ENCODE measurements around the gene MSL3.

Gene MSL3

DNA sequence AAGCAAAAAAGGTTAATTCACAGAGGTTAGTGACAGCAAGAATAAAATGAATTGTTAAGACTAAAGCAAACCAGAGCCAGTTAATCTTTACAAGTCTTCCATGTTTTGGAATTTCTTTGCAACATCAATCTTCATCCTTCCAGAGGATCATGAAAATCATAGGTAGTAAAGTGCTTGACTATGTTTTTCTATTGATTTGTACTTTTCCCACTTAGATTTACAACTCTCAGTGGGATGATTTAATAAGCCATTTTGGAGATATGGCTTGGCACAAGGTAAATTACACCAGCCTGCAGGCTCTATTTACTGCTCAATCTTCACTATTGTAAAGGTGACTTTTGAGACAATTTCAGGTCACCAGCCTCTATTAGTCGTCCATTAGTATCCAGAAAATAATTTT is 26.5 kb downstream of the MSL3 start:
- TF ChIP-seq, protein P1, sequence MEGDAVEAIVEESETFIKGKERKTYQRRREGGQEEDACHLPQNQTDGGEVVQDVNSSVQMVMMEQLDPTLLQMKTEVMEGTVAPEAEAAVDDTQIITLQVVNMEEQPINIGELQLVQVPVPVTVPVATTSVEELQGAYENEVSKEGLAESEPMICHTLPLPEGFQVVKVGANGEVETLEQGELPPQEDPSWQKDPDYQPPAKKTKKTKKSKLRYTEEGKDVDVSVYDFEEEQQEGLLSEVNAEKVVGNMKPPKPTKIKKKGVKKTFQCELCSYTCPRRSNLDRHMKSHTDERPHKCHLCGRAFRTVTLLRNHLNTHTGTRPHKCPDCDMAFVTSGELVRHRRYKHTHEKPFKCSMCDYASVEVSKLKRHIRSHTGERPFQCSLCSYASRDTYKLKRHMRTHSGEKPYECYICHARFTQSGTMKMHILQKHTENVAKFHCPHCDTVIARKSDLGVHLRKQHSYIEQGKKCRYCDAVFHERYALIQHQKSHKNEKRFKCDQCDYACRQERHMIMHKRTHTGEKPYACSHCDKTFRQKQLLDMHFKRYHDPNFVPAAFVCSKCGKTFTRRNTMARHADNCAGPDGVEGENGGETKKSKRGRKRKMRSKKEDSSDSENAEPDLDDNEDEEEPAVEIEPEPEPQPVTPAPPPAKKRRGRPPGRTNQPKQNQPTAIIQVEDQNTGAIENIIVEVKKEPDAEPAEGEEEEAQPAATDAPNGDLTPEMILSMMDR (IDR thresholded peaks at IDR 0.05; ENCODE audit: low read depth, low read length), result no peak
- in situ Hi-C loops (cut with HindIII; ENCODE audit: low sequenced_read_pairs), result no loop called here
- H3K4me3 ChIP-seq (ENCODE audit: low read depth, low read length), result no peak overlapping the region
- no peak for DNase-seq (ENCODE audit: low read depth, low spot score)

DNA sequence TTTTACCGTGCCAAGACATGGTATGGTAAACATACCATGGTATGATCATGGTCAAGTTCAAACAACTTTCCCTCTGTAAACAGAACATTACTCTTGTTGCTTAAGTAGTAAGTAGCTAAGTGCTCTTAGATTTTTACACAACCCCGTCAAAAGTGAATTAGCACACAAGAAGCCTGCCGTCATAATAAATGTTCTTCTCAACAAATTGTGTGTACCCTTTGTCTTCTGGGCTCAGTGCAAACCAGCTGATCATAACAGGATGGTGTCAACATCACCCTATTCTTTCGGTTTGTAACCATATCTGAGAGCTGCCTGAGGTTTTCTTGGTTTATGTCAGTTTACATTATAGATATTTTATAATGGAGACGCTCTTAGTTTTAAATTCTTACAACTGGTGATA is 28.8 kb downstream of the MSL3 start:
- no peak for DNase-seq (ENCODE audit: low read depth, low spot score)
- in situ Hi-C loops (cut with HindIII; ENCODE audit: low sequenced_read_pairs), result no loop called here
- TF ChIP-seq, protein P1 (IDR thresholded peaks at IDR 0.05; ENCODE audit: low read depth, low read length), result no peak
- H3K4me3 ChIP-seq (ENCODE audit: low read depth, low read length), result no peak overlapping the region

DNA sequence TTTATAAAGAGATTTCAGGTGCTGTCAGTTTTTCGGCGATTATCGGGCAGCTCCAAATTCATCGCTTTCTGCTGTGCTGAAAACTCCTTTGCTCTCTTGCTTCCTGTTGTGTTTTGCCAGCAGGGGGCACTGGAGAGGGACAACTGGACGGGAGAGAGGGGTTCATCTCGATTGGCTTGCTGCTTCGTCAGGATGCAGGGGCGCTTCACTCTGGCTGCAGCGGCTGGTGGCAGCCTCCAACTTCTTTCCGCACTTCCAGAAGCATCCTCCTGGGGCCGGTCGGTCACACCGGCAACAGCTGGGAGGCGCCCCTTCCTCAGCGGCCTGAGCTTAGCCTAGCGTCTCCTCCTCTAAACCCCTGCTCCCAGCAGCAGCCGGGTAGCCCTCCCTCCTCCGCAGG is 29.5 kb downstream of the MSL3 start:
- DNase-seq (ENCODE audit: low read depth, low spot score), result peak; percentile 52
- TF ChIP-seq, protein P1 (IDR thresholded peaks at IDR 0.05; ENCODE audit: low read depth, low read length), result peak; percentile 71
- H3K4me3 ChIP-seq (ENCODE audit: low read depth, low read length), result peak overlapping the region; percentile 10
- in situ Hi-C loops (cut with HindIII; ENCODE audit: low sequenced_read_pairs), result no loop called here

DNA sequence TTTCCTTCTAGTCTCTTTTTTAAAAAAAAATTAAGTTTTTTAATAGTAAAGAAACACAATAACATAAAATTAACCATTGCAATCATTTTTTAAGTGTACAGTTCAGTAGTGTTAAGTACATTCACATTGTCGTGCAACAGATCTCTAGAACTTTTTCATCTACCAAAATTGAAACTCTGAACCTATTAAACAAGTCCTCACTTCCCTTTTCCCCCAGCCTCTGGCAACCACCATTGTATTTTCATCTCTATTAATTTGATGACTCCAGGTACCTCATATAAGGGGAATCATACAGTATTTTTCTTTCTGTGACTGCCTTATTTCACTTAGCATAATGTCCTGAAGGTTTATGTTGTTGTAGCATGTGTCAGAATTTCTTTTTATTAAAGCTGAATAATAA is 31.8 kb downstream of the MSL3 start:
- in situ Hi-C loops (cut with HindIII; ENCODE audit: low sequenced_read_pairs), result no loop called here
- TF ChIP-seq, protein P1 (IDR thresholded peaks at IDR 0.05; ENCODE audit: low read depth, low read length), result no peak

DNA sequence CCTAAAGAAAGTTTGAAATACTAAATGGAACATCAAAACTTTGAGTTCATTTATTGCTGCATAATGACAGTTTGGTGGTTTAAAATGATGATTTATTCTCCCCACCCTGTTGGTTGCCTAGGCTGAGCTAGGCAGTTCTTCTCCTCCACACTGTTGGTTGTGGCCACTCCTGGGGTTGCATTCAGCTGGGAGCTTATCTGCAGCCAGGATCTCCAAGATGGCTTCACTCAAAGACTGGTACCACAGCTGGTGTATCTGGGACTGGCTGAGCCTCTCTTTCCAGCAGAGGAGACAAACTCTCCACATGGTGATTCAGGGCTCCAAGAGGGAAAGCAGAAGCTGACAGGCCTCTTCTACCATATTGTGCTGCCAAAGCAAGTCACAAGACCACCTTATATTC is 33.1 kb downstream of the MSL3 start:
- in situ Hi-C loops (cut with HindIII; ENCODE audit: low sequenced_read_pairs), result no loop called here
- DNase-seq (ENCODE audit: low read depth, low spot score), result no peak
- no peak overlapping the region for H3K4me3 ChIP-seq (ENCODE audit: low read depth, low read length)
- TF ChIP-seq, protein P1 (IDR thresholded peaks at IDR 0.05; ENCODE audit: low read depth, low read length), result no peak

More for the DNA sequence above, 31.8 kb downstream of the MSL3 start:
- H3K4me3 ChIP-seq (ENCODE audit: low read depth, low read length), result no peak overlapping the region
- DNase-seq (ENCODE audit: low read depth, low spot score), result no peak

DNA sequence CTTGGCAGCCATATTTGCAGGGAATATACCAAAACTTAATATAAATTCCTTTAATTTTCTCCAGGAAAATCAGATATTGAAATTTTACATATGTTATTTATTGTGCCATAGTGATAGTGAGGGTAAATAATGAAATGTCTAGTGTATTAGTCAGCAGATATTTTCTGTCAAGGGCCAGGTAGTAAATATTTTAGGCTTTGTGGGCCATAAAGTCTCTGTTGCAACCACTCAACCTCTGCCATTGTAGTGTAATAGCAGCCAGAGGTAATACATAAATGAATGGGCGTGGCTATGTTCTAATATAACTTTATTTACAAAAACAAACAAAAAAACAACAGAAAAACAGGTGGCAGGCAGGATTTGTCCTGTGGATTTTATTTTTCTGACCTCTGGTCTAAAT is 33.5 kb downstream of the MSL3 start:
- TF ChIP-seq, protein P1 (IDR thresholded peaks at IDR 0.05; ENCODE audit: low read depth, low read length), result no peak
- in situ Hi-C loops (cut with HindIII; ENCODE audit: low sequenced_read_pairs), result no loop called here
- DNase-seq (ENCODE audit: low read depth, low spot score), result no peak
- no peak overlapping the region for H3K4me3 ChIP-seq (ENCODE audit: low read depth, low read length)
